IPS-NIHi11 (cell line): ENCODE results near the gene TBX4.
"Not testable (repeated sequence)": the region's sequence is repeated elsewhere in the genome, so short reads cannot be mapped to it uniquely, and the experiment has no call there.

Source experiments
- DNase-seq: peaks from one replicate; pipeline ENCODE4 v3.0.0; 2012; ENCODE audit warnings: mixed read lengths, low spot score

Gene TBX4

DNA sequence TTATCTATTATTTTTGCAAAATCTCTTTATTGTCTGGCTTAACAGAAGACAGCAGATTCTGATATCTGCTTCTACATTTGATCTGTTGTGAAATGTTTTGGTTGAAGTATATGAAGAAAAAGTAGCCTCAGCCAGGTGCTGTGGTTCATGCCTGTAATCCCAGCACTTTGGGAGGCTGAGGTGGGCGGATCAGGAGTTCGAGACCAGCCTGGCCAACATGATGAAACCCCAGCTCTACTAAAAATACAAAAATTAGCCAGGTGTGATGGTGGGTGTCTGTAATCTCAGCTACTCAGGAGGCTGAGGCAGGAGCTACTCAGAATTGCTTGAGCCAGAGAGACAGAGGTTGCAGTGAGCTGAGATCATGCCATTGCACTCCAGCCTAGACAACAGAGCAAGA, 75.2 kb downstream of the TBX4 start:
- not testable (repeated sequence) for DNase-seq

DNA sequence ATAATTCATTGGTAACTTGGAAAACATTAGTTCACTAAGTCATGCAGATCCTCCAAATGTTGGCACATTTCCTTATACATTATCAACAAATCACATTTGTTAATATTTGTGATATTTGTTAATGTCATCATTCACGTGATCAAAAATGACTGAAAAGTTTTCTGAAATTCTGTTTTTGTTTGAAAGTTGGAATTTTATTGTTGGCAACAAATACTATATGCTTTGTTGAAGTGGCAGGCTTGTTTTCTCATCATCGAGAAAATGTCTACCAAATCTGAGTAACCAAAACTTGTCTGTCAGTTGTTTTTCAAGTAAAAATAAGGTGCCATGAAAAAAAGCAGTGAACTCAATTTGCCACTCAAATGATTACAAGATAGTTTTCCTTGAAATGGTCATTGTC, 75.9 kb downstream of the TBX4 start:
- no peak for DNase-seq

DNA sequence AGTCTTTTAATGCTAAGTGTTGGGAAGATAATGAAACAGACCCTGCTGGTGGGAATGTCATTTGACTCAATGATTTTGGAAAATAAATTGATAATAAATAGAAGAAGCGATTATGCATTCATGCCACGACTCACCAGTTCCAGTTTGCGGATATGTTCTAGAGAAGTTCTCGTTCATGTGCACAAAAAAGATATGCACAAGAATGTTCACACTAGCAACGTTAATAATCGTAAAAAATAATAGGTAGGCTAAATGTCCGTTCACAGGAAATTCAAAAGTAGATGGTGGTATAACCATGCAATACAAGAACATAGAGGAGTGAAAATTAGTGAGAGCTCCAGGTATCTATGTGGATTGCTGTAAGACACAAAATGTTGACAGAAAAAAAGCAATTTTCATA, 79.0 kb downstream of the TBX4 start:
- no peak for DNase-seq

DNA sequence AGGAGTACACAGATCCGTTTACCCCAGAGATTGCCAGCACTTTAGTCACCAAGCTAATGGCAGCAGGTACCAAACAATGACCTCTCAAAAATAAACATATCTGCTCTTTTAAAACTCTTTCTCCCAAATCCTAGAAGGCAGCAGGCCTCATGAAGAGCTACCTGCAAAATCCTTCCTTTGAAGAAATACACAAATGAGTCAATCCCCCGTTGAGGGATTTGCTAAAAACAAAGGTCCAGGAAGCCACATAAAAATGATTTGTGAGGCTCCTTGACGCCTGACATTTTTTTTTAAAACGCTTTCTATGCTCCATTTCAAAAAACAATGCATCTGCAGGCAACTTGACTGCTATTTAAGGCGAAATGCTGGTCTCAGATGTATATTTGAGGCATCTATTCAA, 80.6 kb downstream of the TBX4 start:
- no peak for DNase-seq

DNA sequence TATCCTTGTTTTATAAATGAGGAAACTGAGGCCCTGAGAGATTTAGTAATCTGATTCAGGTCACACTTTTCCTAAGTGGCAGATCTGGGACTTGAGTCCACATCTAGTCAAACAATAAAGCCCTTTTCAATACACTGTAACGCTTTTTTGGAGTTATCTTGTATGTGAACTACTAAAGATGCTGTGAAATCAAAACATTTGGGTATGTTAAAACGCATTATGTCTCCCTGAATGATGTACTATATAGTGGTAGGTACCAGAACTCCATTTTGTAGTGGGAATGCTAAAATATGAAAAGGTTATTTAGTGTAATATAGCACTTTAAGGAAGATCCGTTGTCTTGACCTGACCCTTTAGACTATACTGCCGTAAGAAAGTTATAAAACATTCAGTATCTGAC, 81.6 kb downstream of the TBX4 start:
- no peak for DNase-seq

DNA sequence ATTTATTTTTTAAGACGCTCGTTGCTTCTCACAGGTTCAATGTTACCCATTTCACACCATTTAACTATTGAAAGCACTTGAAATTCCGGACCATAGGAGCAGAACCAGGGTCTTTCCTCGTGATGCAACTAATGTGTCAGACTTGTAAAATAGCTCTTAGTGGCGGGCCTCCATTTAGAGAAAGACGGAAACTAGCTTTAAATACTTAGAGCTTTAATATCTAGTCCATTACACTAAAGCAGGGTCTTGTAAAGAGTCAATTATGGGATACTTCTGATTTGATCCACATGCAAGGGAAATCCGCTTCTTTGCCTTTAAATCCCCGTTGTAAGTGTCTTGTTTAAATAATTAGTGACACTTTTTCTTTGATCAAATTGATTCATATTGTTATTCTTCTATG, 82.2 kb downstream of the TBX4 start:
- DNase-seq, result no peak
